K562 (cell line): ENCODE measurements around the gene MRGPRD. TPM values are rescaled to one million over a fixed set of nuclear protein-coding genes. Genes with fewer than 3 reads are reported as not detected.

ENCODE experiments used
- ATAC-seq: fragments of 200-7000 bp; cut with Tn5 transposase; 3 replicates; pipeline ENCODE4 v1.9.1; 2020; ENCODE audit warnings: moderate library complexity
- BruUV-seq: library from RNA; stranded (reverse); fragments of 400-500 nt; replicated peaks from 2 replicates; lab custom pipeline; 2021; lab: Mats Ljungman, UMichigan
- CTCF ChIA-PET: fragments of 300-600 bp; formaldehyde crosslinking; extraction: SDS; loops from one replicate; lab custom pipeline; 2021; ENCODE audit warnings: low intra/inter-chr PET ratio; lab: Yijun Ruan, JAX
- POLR2A ChIA-PET: fragments of 300-600, 350-650 bp; sonication (Branson Sonifier 250); formaldehyde crosslinking; extraction: SDS; loops from one replicate; lab custom pipeline; 2021; ENCODE audit warnings: antibody characterized with exemption, inconsistent platforms; lab: Yijun Ruan, JAX
- DNase-seq, 4 experiments: peaks; one replicate each; pipeline versions ENCODE4 v3.0.0 to v3.0.0-alpha.2; 2011 to 2018; ENCODE audit warnings: low spot score in 3 of 4, mixed read lengths in 3 of 4; ENCODE audit errors: extremely low read depth in 1 of 4
- FAIRE-seq: peaks from 2 replicates; lab custom pipeline; 2011; peaks lifted over from hg19 to GRCh38; lab: Jason Lieb, UNC
- H2AFZ ChIP-seq: 2 replicates; pipeline ENCODE4 v1.6.0; 2011; ENCODE audit warnings: low read depth, low read length, control low read depth, inconsistent platforms
- H3K27ac ChIP-seq: fragments of 200-600 bp; 3 replicates; pipeline ENCODE4 v1.8.0; 2011; ENCODE audit warnings: low read depth, mild to moderate bottlenecking, control low read depth, inconsistent platforms, low read length, moderate library complexity, mixed read lengths; ENCODE audit errors: extremely low read depth
- H3K27me3 ChIP-seq, 2 experiments: fragments of 300-600 bp in 1 of 2; 2 replicates in 1 of 2; 3 replicates in 1 of 2; pipeline versions ENCODE4 v1.6.0 to v1.8.0; 2011; ENCODE audit warnings: inconsistent platforms in 2 of 2, low read length in 2 of 2, mild to moderate bottlenecking in 1 of 2, mixed read lengths in 1 of 2, moderate library complexity in 1 of 2; ENCODE audit not compliant: control insufficient read depth in 2 of 2, insufficient read depth in 2 of 2
- H3K36me3 ChIP-seq: fragments of 300-600 bp; 3 replicates; pipeline ENCODE4 v1.8.0; 2011; ENCODE audit warnings: mild to moderate bottlenecking, low read length, inconsistent platforms; ENCODE audit not compliant: control insufficient read depth, insufficient read depth
- H3K4me1 ChIP-seq, 2 experiments: fragments of 200-600 bp in 1 of 2; replicated peaks in 1 of 2; 2 replicates in 1 of 2; 3 replicates in 1 of 2; pipeline versions ENCODE4 v1.5.1 to v1.8.0; 2011; ENCODE audit warnings: inconsistent platforms in 2 of 2, low read length in 2 of 2, mild to moderate bottlenecking in 1 of 2, mixed read lengths in 1 of 2, moderate library complexity in 1 of 2; ENCODE audit not compliant: control insufficient read depth in 2 of 2, insufficient read depth in 2 of 2
- H3K4me2 ChIP-seq: 2 replicates; pipeline ENCODE4 v1.6.1; 2011; ENCODE audit warnings: low read length, control low read depth, inconsistent platforms, mixed read lengths; ENCODE audit not compliant: insufficient read depth
- H3K4me3 ChIP-seq: fragments of 200-600 bp; sonication (generic), shearing (Covaris generic); 2 replicates; pipeline ENCODE4 v1.5.1; 2016; ENCODE audit warnings: control low read depth, inconsistent platforms
- H3K79me2 ChIP-seq: fragments of 200-600 bp; 3 replicates; pipeline ENCODE4 v1.8.0; 2011; ENCODE audit warnings: low read length, inconsistent platforms; ENCODE audit not compliant: control insufficient read depth, insufficient read depth
- H3K9ac ChIP-seq, 2 experiments: 2 replicates each; pipeline versions ENCODE4 v1.6.0 to v1.6.1; 2011; ENCODE audit warnings: low read depth in 2 of 2, low read length in 2 of 2, control low read depth in 1 of 2, inconsistent platforms in 1 of 2, mild to moderate bottlenecking in 1 of 2, mixed read lengths in 1 of 2; ENCODE audit not compliant: insufficient read depth in 1 of 2
- H3K9me1 ChIP-seq: one replicate; pipeline ENCODE4 v1.6.0; 2011; ENCODE audit warnings: inconsistent platforms, mild to moderate bottlenecking, low read length, moderate library complexity; ENCODE audit not compliant: control insufficient read depth, insufficient read depth
- H3K9me3 ChIP-seq: replicated peaks from 2 replicates; pipeline ENCODE4 v1.5.1; 2011; ENCODE audit warnings: low read depth, low read length, inconsistent platforms; ENCODE audit not compliant: control insufficient read depth, insufficient read depth
- H4K20me1 ChIP-seq: replicated peaks from 2 replicates; pipeline ENCODE4 v1.6.1; 2011; ENCODE audit warnings: low read length, inconsistent platforms, mixed read lengths; ENCODE audit not compliant: control insufficient read depth, insufficient read depth
- CAMTA2 ChIP-seq: fragments of 250-450 bp; sonication (Bioruptor Pico); conservative IDR thresholded peaks from 2 replicates; pipeline ENCODE4 v1.5.1; 2022
- HEY1 ChIP-seq: fragments of 250-450 bp; sonication (Bioruptor Pico); IDR thresholded peaks from 2 replicates; pipeline ENCODE4 v1.5.0; 2020; ENCODE audit warnings: mild to moderate bottlenecking, moderate library complexity, borderline replicate concordance
- HMBOX1 ChIP-seq: sonication (generic); IDR thresholded peaks from 2 replicates; pipeline ENCODE4 v1.6.1; 2016
- NFATC3 ChIP-seq: fragments of 450-650 bp; IDR thresholded peaks from 2 replicates; pipeline ENCODE4 v1.6.1; 2017; ENCODE audit warnings: mild to moderate bottlenecking
- PHF20 ChIP-seq: fragments of 450-650 bp; IDR thresholded peaks from 2 replicates; pipeline ENCODE4 v1.6.1; 2018; ENCODE audit not compliant: partially characterized antibody
- POLR2G ChIP-seq: fragments of 200-400 bp; formaldehyde crosslinking; IDR thresholded peaks from 2 replicates; pipeline ENCODE4 v1.6.1; 2017; ENCODE audit warnings: low read depth, mild to moderate bottlenecking, antibody characterized with exemption, low read length, moderate library complexity
- WGBS: fragments of 100-300 bp; shearing (Covaris generic); methylation state at CpG from one replicate; pipeline ENCODE4 v1.1.6; 2016; ENCODE audit warnings: low coverage, mixed read lengths; ENCODE audit not compliant: insufficient coverage; ENCODE audit errors: missing lambda C conversion rate; 5-methylcytosine and 5-hydroxymethylcytosine counted together
- in situ Hi-C: fragments of 300-500 bp; cut with MboI; formaldehyde crosslinking; loops from 4 replicates; pipeline ENCODE4 v1.15.0; 2018; ENCODE audit warnings: inconsistent platforms, mixed read lengths
- intact Hi-C: fragments of 100-400 bp; cut with micrococcal nuclease; formaldehyde crosslinking; loops from 2 replicates; pipeline ENCODE4 v1.14.2; 2022
- polyA plus RNA-seq, 8 experiments: library from polyadenylated mRNA; depleted of rRNA in 4 of 8; stranded (reverse) in 5 of 8; unstranded in 3 of 8; fragments of >200 nt; fragmentation: Nextera tagmentation in 2 of 8; fragmentation: Illumina TruSeq in 1 of 8; extraction: Ambion mirVana in 2 of 8; extraction: Trizol in 1 of 8; gene quantifications; 2 replicates each; pipeline versions ENCODE4 v1.2.1 to v1.2.3, GENCODE V29; 2011 to 2014; ENCODE audit warnings: inconsistent platforms in 1 of 8, missing spikeins in 1 of 8
- total RNA-seq, 7 experiments: library from RNA; depleted of rRNA in 6 of 7; stranded (reverse); fragments of >200 nt in 6 of 7; fragmentation: Illumina TruSeq in 2 of 7; extraction: Trizol in 2 of 7; gene quantifications; 2 replicates each; pipeline versions ENCODE4 v1.2.1 to v1.2.3, GENCODE V29; 2011 to 2021; ENCODE audit warnings: low replicate concordance in 1 of 7
- TF ChIP-seq, protein P1 (sequence below): IDR thresholded peaks from 2 replicates; pipeline ENCODE4 v1.6.1; 2012; ENCODE audit warnings: low read depth, low read length, improper control_type of control experiment, borderline replicate concordance

Gene MRGPRD
- total and polyA plus RNA-seq, 9 of the 15 experiments (the other 6 are each of a cell fraction or from before 2014, with no cell fraction given): not detected

DNA sequence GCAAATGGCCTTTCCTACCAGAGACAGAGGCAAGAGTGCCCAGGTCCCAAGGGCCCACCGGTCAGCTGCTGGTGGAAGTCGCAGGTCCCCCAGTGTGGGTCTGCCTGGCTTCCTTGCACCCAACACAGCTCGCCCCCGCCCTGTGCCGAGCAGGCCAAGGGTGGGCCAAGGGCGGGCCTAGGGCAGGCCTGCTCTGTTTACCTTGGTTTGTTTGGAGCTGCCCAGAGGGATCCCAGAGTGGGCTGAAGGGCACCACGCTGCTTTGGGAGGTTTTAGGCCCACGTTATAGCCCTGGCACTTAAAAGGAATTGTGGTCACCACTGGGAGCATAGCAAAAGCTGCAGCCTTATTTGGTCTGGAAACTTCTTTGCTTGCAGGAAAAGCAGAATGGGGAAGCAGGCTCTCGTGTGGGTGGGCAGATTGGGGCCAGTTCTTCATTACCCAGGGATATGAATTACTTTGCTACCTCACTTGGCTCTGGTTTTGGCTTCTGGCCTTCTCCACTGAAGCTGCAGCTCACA lies 38.0 kb downstream of the MRGPRD start:
- Histone ChIP-seq H3K9me1 (no peaks in the 10 kb centered on the region), H2AFZ (no peak overlapping the region), H3K9ac (0 out of 4 replicates have a peak overlapping the region, but pooled peaks of 1 of the 2 experiments have one; percentile 30), H3K27ac (no peak overlapping the region), H3K27me3 (no peaks in the 10 kb centered on the region), H3K4me1 (peaks cover 5 to 17% of the 10 kb centered on the region in 2 experiments; a peak in 4 of 5 replicates), H3K79me2 (no peaks in the 10 kb centered on the region), H3K4me2 (no peak overlapping the region), H4K20me1 (no peaks in the 10 kb centered on the region), H3K9me3 (no peaks in the 10 kb centered on the region), H3K36me3 (peaks cover 21% of the 10 kb centered on the region; the same call in 2 of the 3 replicates), H3K4me3 (no peak overlapping the region)
- intact Hi-C loops (no loop called here), in situ Hi-C loops (no loop called here)
- 59% methylated on average over 7 of the region's 9 CpGs for WGBS
- BruUV-seq: no TSS peak
- no peak for TF ChIP-seq HMBOX1
- TF ChIP-seq POLR2G: 0 out of 2 replicates have a peak, but pooled peaks have one; percentile 28
- FAIRE-seq (no peak), DNase-seq (no peak), ATAC-seq (no peak)
- POLR2A ChIA-PET: interaction anchor here (1.0 kb wide), 1 partner anchor 15 kb away, joined by 3 read pairs; no protein-coding TSS in a partner anchor
- CTCF ChIA-PET: no interaction called here

GRCh38 chr11:68942095-68942620 lies 38.6 kb downstream of the MRGPRD start:
- TF ChIP-seq PHF20: no peak
- TF ChIP-seq CAMTA2 (CRISPR knock-in tag): no peak
- TF ChIP-seq HEY1 (CRISPR knock-in tag): no peak
- TF ChIP-seq, protein P1, sequence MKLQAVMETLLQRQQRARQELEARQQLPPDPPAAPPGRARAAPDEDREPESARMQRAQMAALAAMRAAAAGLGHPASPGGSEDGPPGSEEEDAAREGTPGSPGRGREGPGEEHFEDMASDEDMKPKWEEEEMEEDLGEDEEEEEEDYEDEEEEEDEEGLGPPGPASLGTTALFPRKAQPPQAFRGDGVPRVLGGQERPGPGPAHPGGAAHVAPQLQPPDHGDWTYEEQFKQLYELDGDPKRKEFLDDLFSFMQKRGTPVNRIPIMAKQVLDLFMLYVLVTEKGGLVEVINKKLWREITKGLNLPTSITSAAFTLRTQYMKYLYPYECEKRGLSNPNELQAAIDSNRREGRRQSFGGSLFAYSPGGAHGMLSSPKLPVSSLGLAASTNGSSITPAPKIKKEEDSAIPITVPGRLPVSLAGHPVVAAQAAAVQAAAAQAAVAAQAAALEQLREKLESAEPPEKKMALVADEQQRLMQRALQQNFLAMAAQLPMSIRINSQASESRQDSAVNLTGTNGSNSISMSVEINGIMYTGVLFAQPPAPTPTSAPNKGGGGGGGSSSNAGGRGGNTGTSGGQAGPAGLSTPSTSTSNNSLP: no peak
- no peak for TF ChIP-seq NFATC3
- Histone ChIP-seq H3K4me1 (peaks cover 5 to 17% of the 10 kb centered on the region in 2 experiments; a peak in 4 of 5 replicates), H4K20me1 (no peaks in the 10 kb centered on the region), H3K27ac (no peak overlapping the region), H3K4me3 (no peak overlapping the region), H3K9ac (no peak overlapping the region), H3K4me2 (no peak overlapping the region), H3K79me2 (no peaks in the 10 kb centered on the region), H3K27me3 (no peaks in the 10 kb centered on the region), H3K9me3 (no peaks in the 10 kb centered on the region), H2AFZ (no peak overlapping the region), H3K9me1 (no peaks in the 10 kb centered on the region), H3K36me3 (peaks cover 27% of the 10 kb centered on the region; the same call in 2 of the 3 replicates)
- DNase-seq (no peak), ATAC-seq (no peak), FAIRE-seq (no peak)
- in situ Hi-C loops (no loop called here), intact Hi-C loops (no loop called here)
- CTCF ChIA-PET: no interaction called here
- POLR2A ChIA-PET: interaction anchor here (1.0 kb wide), 1 partner anchor 15 kb away, joined by 3 read pairs; no protein-coding TSS in a partner anchor
- BruUV-seq: no TSS peak
- 68% methylated on average over 11 of the region's 11 CpGs for WGBS
